HG03575 (cell line): ENCODE measurements around the gene FASTK.

ENCODE experiments used
- ATAC-seq: cut with Tn5 transposase; IDR thresholded peaks from one replicate; pipeline ENCODE4 v1.9.1; 2021; ENCODE audit not compliant: unreplicated experiment, insufficient number of reproducible peaks, low FRiP score; ENCODE audit errors: extremely low read depth

The FASTK gene, protein sequence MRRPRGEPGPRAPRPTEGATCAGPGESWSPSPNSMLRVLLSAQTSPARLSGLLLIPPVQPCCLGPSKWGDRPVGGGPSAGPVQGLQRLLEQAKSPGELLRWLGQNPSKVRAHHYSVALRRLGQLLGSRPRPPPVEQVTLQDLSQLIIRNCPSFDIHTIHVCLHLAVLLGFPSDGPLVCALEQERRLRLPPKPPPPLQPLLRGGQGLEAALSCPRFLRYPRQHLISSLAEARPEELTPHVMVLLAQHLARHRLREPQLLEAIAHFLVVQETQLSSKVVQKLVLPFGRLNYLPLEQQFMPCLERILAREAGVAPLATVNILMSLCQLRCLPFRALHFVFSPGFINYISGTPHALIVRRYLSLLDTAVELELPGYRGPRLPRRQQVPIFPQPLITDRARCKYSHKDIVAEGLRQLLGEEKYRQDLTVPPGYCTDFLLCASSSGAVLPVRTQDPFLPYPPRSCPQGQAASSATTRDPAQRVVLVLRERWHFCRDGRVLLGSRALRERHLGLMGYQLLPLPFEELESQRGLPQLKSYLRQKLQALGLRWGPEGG

DNA sequence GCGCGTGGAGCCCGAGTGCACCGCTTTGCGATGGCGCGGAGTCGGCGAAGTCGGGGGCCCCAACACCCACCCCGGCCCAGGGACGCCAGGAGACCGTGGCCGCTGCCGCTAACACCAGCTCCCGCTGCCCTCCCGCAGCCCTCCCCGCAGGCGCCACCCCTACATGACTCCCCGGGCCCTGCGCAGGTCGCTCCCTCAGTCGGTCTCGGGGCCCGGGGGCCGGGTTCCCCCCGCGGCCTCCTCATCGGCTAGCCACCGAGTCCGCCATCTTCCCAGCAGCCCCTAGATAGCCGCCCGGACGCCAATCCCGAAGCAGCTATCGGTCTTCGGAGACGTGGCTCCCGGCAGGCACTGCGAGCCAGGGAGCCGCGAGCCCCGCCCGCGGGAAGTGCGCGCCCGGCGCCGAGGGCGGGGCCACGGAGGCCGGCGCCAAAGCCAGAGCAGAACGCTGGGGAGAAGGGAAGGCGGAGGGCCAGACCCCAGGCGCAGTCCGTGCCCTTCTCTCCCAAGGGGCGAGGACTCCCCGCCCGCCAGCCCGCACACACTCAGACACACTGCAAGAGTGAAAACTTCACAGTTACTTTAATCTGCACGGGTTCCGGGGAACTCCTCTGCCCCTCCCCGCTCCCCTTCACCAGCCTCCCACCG is at the start of gene FASTK:
TSS of gene FASTK (minus strand) at position 288 of the 648 bp plus-strand sequence. CDS start at position 245, 43 bp downstream.
- ATAC-seq = no peak

DNA sequence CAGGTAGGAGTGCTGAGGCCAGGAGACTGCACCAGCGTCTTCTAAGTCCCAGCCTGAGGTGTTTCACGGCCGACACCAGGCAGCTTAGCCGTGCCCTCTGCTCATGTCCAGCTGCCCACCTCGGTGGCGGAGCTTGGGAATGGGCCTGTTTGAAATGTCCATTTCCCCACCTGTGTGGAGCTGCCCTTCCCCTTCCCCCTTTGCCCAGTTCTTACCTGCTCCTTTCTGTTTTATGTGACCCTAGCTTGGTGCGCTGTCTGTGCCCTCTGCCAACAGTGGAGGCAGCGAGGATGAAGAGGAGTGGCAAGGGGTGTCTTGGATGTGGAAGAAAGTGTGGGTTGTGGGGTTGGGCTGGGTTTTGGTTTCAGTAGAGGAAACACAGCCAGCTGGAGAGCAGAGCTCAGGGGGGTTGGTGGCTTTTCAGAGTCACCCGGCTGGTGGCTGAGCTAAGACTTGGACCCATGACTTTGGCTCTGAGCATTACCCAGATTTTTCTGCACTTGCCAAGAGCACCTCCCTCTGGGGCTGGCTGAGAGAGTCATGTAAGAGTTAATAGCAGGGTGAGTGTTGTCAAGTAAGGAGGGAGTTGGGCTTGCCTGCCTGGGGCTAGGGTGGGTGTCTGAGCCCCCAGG is 49.5 kb upstream of the FASTK start:
- no peak for ATAC-seq

DNA sequence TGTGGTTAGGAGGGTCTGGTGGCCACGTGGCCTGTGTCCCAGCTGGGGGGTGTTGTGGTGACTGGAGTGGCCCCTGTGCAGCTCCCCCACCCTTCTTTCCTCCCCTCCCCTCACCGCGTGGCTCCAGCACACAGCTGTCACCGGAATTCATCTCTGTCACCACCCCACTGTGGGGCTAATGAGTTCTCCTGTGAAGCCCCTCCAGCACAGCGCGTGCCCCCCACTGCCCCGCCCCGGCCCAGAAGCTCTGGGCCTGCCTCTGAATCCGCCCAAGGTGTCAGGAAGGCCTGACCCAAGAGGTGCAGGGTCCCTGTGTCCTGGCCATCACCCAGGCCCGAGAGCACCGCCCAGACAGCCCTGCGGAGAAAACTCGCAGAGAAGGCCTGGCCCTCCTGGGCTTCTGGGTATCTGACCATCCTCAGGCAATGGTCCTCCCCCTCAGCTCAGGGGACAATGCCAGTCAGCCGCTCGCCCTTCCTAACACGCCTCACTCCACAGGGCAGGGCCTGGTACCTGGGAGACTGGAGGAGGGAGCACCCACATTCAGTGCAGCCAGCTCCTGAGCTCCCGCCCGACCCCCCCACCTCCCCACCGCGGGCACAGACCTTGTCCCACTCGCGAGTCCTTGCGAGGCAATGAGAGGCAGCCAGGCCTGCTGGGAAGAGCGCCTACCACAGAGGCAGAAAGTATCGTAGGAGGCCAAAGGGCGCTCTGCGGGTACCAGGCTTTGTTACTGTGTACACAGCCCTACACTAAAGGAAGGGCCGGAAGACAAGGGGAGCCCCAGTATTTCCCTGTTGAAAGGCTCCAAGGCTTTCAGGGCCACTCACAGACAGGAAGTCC is 48.7 kb upstream of the FASTK start:
- ATAC-seq = no peak

DNA sequence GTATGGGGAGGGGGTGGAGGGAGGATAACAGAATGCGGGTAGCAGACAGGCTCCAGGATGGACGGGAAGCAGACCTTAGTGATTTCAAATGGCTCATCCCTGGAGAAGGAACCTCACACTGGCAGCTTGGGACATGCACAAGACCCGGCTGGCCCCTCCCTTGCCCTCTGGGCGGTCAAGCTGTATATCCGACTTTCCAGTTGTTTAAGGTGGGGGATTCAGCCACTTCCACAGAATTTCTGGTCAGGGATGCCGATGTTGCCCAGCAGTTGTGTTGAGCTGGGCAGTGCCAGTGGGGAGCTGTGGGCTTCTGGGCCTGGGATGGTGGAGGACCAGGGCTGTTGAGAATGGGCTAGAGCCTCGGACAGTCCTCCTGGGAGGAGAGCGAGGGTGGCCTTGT is 48.1 kb upstream of the FASTK start:
- no peak for ATAC-seq

DNA sequence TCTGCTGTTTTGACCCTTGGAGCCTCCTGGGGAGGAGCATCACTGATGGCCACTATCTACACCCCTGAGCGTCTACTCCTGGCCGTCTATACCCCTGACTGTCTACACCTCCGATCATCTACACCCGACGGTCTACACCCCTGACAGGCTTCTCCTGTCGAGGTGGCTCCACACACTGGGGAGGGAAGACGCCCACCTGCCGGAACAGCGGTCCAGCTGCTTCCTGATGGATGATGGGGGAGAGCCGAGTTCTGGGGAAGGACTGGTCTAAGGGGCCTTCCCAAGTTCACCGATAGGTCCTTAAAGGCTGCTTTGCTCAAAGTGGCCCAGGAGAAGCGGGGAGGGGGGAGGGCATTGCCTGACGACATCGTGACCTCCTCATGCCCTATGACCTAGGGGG is 47.5 kb upstream of the FASTK start:
- no peak for ATAC-seq

DNA sequence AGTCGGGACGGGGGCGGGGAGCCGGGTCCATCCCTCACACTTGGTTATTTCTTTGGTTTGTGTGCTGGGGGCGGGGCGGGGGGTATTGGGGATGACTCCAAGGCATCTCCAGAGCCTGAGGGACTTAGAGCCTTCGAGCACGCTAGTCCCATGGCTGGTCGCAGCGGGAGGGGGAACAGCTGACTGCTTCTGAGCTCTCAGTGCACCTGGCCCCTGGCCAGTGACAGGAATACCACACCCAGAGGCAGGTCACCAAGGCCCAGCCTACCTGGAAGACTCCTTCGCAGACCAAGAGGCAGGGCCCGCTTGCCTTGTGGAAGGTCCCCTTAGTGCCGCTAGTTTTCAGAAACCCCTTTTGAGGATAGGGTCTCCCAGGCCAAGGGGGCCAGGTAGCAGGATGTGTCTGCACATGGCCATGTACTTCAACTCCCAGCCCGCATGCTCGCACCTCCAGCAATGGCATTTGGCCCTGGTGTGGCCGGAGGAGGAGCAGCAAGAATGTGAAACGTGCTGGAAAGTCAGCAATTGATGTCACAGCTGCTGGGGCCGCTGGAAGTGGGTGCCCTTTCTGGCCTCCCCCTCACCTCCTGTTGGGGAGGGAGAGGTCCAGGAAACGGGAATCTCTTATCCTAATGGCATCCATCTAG is 46.0 kb upstream of the FASTK start:
- no peak for ATAC-seq

DNA sequence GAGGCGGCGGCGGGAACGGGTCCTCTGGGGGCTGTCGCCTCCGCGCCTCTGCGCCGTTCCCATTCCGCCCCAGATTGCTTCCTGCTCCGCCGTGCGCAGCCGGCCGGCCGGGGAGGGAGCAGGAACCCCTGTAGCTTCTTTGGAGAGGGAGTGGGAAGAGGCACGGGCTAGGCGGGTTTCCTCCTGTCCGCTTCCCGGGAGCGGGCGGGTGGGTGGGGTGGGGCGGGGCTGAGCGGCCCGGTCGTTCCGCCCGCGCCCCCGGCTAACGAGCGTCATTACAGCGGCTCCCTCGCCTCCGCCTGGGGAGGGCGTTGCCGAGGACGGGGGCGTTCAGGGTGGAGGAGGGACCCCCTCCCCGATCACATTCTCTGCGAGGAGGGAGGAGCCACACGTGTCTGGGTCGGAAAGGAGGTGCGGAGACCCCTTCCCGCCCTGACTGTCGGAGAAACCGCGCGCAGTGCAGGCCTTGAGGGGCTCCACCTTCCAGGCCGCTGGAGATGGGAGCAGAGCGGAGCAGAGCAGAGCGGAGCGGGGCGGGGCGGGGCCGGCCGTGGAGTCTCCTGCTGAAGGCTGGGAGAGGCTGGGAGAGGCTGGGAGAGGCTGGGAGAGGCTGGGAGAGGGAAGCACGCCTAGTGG is 45.4 kb upstream of the FASTK start:
- ATAC-seq = no peak

DNA sequence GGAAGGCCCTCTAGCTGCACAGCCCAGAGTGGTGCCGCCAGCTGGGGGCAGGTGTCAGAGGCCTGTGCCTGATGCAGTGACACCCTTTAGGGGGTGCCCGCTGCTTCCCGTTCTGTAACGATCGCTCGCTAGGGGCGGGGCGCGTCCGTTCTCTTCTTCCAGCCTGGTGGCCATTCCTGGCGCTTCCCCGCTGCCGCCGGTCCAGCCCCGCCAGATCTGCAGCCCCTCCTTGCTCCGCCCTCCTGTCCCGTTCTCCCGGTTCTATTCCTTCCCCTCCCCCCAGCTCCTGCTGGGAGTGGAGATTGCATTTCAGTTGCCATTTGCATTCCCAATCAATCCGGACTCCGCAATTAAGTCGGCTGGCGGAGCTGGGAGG is 44.8 kb upstream of the FASTK start:
- no peak for ATAC-seq

DNA sequence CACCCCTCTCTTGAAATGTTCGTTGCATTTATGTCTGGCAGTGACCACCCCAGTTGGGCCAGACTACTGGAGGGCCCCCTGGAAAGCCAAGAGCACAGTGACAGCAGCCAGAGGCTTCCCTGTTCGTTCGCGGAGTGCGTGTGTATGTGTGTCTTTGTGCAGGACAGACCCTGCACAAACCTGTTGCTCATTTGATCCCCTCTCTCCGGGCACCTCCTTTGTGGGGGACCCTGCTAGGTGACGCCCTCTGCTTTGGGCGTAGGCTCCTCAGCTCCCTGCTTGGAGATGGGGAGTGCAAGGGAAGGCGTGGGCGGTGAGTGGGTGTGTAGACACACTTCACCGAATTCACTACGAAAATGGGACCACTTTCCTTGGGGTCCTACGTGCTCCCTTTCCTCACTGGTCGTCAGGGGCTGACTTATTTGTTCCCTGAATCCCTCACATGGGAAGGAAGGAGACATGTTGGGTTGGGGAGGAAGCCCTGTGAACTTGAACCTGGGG is 44.3 kb upstream of the FASTK start:
- no peak for ATAC-seq

DNA sequence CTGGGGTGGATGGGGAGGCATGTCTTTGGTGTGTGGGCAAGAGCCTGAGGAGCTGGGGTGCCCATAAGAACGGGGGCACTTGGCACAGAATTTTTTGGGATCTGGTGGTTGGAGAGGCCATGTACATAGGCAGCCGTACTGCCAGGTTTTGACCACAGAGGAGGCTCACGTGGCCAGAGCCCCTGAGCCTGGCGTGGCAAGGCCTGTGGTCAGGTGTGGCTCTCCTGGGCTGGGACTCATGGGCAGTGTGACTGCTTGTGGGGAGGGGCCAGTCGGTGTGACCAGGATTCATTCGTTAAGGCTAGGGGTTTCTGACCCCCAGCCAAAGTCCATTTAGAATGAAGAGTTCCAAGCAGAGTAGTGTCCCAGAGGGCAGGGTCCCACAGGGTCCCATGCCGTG is 43.9 kb upstream of the FASTK start:
- ATAC-seq = no peak

DNA sequence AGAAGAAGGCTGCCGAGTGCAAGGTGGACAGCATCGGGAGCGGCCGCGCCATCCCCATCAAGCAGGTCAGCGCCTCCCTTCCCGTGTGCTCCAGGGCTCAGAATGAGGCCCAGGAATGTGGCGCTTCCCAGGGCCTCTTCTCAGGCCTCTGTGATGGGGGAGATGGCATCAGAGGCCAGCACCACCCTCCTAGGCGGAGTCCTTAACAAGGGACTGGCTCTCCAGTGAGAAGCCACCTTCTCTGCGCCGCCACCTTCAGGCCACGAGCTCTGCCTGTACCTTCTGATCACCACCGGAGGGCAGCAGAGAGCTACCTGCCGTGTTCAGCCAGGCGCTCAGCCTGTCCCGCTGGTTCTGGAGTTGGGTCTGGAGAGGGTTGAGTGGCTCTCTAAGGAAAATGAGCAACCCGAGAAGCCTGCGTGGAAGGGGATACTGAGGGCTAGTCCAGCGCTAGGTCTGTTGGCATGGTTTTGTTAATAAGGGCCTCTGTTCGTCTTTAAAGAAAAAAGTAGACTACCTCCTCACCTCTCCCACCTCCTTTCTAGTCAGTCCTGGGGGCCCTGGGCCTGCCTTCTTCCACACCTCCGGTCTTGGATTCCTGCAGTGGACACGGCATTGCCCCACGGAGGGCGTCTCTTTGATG is 43.3 kb upstream of the FASTK start:
- ATAC-seq = no peak

DNA sequence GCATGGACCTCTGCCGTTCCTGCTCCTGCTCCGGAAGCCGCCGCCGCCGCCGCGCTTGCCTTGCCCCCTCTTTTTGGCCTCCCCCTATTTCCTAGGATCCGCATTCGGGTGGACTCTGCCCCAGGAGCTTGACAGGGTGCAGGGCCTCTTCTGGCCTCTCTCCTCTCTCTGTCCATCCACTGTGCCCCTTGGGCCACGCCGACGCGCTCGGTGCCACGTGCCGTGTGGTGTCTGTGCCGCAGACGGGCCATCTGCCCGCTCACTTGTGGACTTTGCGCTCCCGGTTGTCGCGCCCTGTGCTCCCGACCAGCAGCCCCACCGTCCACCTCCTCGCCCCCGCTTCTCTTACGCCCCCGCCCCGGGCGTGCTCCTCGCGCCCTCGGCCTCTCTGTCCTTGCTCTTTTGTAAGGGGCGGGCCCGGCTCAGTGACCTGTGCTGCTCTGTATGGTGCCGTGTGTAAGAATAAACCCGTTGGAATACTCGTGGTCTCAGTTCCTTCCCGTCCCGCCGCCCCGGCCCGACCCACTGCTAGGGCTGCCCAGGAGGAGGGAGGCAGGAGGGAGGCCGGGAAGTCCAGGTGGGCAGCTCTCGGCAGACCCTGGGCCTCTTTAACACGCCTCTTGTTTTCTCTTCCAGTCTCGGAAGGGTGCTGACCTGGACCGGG is 42.7 kb upstream of the FASTK start:
- no peak for ATAC-seq

DNA sequence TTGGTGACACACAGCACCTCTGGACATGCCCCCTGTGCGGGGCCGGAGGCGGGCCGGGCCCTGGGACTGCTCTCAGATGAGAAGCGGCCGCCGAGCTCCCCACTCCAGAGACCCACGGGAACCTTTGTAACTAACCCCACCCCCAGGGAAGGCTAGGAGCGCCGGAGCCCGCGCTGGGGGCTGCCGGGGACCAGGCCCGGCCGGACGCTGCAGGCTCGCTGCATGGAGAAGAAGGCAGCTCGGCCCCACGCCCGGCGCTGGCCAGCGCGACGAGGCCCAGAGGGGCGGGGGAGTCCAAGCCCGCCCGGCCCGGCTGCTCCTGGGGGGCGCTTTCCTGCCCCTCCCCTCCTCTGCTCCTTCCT is 42.2 kb upstream of the FASTK start:
- ATAC-seq = no peak

DNA sequence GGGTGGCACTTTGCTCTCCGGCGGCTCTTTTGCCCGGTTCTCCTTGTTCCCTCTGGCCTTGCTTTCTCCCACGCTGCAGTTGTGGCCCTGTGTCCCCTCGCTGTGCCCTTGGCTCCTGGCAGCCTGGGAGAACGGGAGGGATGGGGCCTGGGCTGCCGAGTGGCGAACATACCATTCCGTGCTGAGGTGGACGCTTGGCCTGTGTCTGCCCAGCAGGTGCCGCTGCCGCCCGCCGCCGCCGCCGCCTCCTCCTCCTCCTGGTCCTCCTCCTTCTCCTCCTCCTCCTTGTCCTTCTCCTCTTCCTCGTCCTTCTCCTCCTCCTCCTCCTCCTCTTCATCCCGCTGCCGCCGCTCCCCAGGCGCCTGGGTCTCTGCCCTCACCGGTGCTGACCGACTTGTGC is 41.7 kb upstream of the FASTK start:
- ATAC-seq = no peak

DNA sequence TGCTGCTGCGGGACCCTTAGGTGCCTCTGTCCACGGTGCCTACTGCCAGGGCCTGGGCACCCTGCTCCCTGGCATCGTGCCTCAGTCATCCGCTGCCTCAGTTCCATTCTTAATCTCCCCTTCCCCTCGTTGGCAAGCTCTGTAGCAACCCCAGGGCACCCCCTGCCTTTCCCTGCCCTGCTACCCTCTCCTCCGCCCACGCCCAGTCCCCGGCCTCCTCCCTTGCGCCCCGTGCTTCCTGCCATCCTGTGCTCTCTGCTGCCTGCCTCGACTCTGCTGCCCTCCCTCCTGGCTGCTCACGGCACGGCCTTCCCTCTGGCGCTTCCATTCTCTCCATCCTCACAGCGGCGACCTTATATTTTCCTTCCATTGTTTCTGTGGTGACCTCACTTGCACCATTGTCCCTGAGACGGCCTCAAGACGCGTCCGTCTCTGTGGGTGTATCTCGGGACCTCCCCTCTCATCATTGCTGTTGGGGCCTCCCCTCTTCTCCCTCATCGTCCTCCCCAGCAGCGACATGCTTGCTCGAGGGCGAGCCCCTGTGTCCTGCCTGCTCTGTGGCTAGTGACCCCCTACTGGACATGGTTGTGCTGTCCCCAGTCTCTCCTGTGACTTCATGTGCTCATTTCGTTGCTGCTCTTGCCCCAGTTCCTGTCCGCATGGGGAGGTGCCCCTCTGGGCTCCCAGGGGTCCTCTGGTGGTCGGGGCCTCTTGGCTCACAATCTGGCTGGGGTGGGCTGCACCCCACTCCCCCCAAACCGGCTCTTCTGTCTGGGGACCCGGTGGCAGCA is 41.0 kb upstream of the FASTK start:
- no peak for ATAC-seq

DNA sequence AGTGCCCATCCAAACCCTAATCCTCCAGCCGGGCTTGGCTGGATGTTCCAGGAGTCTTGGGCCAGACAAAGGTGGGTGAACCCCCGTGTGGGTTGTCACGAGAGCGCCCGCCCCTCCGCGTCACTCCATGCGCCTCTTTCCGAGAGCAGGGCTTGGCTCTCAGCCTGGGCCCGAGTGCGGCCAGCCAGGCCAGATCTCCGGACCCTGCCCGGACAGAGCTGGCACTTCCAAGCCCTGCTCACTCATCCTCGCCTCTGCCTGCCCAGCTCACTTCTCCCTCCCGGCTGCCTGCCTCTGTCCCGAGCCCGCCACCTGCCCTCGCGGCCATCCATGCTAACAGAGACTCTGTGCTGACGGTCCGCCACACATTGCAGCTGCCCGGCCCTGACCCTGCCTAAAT is 40.3 kb upstream of the FASTK start:
- ATAC-seq = no peak
